LHCN-M2 (cell line): ENCODE data around the gene COASY. TPM values are rescaled to one million over a fixed set of nuclear protein-coding genes. Genes with fewer than 3 reads are reported as not detected.

Source experiments
- DNase-seq: peaks from one replicate; pipeline ENCODE4 v3.0.0-alpha.2; 2012; ENCODE audit warnings: low read depth
- total RNA-seq: library from RNA; depleted of rRNA; stranded (reverse); fragments of >200 nt; gene quantifications from 2 replicates; pipeline ENCODE4 v1.2.3, GENCODE V29; 2014

COASY gene
- total RNA-seq, 1 experiment from 2014 or later: 31.7 TPM

DNA sequence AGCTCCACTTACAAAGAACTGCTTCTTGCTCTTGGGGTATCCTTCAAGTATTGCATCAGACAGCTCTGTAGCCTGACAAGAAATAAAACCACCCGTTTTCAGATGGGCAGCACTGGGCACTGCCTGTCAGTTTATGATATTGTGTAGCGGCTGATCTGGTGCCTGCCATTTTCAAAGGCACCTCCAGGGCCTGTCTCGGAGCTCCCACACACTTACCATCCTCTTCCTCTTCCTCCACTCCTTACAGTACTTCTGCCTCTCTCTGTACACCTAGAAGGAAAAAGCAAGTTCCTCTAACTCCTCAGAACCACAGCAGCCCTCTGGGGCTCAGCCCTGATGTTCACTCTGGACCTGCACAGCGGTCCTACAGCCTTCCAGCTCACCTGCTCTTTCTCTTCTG, 11.1 kb downstream of the COASY start:
- no peak for DNase-seq

DNA sequence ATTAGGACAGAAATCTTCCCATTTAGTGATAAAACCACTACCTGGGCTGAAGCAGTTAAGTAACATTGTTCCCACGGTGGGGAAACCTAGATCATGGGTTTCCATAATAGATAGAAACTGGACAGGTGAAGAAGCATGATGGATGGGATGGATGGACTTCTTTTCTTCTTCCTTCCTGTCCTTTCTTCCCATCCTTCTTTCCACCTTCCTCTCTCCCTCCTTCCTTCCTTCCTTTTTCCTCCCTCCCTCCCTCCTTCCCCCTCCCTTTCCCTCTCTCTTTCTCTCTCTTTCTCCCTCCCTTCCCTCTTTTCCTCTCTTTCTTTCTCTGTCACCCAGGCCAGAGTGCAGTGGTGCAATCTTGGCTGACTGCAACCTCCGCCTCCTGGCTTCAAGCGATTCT, 12.5 kb downstream of the COASY start:
- DNase-seq: no peak

DNA sequence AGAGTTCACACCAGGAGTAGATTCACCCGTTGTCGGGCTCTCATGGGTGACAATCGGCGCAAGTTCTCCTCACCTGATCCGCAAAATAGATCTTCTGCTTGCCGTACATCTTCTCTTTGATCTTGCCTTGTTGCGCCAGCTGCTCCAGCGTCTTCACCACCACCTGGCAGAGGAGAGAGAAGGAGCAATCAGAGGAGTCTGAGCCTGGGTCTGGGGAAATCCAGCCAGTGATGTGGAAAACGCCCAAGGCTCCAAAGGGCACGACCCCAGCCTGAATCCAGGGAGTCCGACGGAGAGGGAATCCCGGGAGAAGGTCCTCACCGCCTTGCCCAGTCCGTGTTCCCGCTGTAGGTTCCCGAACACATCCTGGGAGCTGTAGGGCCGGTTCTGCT, 15.2 kb downstream of the COASY start:
- DNase-seq: no peak

DNA sequence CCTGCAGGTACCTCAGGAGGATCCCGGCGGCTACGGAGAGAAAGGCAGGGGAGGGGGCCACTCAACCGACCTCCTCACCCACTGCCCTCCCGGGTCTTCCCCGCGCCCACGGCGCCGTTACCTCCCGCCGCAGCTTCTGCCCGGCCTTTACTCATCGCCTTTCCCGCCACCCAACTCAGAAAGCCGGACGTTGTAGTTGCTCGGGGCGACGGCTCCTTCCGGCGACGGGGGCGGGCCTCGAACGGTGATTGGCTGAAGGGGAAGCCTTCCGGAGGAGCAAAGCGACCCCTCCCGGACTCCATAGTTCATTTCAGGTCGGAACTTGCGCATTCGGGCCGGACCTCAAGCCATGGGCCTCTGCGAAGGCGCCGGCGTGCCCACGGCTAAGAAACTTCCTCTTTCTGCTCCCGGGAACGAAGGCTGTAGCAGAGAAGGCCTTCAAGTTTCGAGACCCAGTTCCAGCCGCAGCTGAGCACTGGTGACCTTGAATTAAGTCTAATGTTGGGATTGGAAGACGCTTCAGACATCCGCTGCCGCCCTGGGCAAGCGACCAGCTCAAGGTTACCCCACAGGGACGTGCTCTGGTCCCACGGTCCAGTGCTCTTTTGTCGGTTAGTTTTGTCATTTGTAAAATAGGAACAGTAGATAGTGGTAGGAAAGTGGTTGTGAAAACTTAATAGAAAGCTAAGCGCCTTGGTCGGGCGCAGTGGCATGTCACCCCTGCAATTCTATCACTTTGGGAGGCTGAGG, 15.8 kb downstream of the COASY start, which contains the start of gene PSMC3IP:
Gene PSMC3IP (minus strand): TSS at position 198 of the 750 bp plus-strand sequence. CDS start 43 bp downstream, at position 155.
- DNase-seq: peak; percentile 92

DNA sequence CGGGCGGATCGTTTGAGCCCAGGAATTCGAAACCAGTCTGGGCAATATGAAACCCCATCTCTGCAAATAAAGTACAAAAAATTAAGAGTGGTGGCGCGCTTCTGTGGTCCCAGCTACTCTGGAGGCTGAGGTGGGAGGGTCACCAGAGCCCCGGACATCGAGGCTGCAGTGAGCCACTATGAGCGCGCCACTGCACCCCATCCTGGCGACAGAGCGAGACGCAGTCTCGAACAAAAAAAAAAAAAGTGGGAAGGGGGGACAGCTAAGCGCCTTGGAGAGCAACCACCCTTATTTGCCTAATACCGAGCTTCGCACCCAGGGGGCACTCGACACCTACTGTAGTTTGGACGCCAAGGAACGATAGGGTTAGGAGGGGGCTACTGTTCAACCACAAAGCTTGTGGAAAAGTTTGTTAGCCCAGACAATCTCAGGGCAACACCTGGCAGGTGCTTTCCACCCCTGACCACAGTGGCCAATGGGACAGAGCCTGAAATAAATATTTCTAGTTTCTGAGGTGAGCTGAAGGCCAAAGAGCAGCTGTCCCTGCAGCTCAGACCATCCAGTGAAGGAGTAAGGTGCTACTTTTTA, 16.4 kb downstream of the COASY start:
- DNase-seq: peak; percentile 74

DNA sequence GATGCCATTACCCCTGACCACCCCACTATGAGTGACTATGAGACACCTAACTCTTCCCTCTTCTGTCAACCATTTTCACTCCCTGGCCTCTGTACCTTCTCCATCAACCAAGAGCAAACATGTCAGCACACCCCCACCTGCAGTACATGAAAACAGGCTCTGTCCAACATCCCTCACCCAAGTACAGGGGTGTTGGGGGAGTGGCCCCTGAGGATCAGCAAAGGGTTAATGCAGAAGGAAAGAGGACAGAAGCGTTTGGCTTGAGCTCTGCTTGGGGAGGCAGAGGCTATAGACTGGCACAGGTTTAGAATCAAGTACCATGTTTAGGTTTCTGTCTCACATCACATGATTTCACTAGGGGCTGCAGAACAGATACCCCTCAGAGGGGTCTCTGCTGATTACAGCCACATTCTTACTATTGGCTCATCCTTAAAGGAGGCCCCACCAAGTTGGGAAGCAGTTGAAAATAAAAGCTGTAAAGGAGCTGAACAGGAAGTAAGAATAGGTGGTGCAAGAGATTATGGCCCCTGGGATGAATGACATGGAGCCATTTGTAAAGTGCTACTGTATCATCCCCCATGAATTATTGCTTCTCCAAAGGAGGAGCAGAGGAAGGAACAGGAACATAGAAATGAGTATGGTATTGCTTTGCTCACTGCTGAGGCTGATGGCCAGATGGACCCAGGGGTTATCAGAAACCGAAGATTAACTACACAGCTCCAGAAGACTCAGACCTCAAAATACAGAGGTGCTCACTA, 18.0 kb downstream of the COASY start:
- DNase-seq: no peak

DNA sequence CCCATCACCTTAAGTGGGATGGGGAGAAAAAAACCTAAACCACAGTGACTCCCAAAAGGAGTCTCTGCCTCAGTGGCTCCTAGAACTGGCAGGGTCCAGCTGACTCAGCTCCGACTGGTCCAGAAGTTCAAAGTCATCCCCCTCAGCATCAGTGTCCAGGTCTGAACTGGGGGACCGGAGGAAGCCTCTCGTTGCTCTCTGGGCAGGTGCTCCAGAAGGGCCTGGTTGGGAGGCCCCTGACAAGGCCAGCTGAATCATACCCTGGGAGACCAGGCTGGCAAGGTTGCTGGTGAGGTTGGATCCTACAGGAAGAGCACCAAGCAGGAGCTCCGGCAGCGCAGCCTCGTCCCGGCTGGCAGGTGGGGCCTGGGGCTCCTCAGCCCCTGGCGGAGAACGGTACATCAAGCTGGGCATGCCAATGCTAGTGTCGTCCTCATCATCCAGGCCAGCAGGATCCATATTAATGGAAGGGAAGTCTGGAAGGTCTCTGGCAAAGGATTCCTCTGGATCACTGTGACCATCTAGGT, 19.9 kb downstream of the COASY start:
- no peak for DNase-seq

DNA sequence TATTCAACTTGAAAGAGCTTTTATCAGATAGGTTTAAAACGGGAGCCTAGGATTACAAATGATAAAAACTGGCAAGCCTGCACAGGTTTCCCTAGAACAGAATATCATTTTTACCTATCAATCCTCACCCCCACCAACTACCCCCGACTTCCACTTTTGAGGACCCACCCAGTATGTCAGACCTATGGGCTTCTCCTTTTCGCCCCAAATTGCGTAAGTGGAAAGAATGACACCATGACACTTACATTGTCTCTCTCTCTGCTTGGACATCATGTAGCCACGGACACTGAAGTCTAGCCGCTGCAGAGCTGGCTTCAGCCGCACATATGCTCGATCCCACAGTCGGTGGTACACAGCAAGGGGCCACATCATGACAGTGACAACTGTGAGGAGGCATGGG, 22.9 kb downstream of the COASY start:
- DNase-seq: no peak

DNA sequence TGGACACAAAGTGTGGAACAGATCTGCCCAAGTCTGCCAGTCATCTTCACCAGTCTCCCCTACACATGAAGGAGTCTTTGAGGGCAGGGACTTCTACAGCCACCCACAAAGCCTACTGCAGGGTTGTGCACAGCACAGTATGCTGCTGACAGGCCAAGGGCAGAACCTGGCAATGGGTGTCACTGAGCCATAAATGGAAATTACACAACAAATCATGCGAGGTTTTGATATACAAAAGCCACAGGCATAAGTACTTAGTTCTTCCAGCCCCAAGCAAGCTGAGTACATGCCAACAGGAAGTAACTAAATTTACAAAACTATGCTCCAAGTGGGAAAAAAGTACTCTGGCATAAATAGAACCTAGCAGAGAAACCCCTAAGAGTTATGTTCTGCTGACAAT, 23.4 kb downstream of the COASY start:
- DNase-seq: no peak

DNA sequence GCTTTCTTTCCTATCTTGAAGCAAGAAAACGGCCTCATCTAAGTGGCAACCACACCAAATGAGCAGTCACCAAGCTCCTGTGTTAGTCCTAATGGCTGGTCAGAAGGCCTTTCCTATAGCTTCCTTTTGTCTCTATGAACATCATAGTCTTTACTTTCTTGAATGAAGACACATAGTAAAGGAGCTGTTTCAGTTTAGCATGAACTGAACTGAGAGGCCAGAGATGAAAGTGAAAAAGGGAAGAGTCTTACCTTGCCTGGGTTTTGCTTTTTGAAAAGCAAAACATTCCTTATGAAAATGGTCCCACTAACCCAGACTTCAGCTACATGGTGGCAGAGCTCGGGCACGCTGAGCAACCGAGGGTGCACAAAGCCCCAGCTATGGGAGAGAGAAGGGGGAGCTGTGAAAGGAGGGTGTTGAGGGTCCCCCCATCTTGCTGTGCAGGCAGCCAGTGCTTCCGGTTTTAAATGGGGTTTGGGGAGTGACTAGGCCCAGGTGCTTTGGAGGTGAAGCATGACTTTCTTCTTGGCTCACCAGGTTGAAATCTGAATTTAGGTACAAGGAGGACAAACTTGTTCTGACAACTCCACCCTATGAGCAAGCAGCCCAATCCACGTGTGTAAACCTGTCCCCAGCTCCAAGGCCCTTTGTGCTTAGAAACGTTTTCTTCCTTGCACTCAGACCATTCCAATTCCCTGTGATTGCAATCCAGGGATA, 24.7 kb downstream of the COASY start:
- no peak for DNase-seq

DNA sequence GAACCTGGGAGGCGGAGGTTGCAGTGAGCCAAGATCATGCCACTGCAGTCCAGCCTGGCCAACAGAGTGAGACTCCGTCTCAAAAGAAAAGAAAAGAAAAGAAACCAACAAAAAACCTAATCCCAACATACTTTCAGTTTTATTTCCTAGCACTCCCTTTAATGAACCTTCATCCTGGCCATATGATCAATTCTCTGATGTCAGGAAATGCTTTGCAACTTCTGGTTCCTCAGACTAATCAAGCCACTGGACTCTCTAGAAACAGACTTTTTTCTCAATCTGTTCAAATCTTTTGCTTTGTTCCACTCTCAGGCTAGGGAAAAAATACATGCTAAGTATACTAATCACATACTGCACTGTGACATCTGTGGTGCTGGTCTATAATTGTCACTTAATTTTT, 28.9 kb downstream of the COASY start:
- no peak for DNase-seq

DNA sequence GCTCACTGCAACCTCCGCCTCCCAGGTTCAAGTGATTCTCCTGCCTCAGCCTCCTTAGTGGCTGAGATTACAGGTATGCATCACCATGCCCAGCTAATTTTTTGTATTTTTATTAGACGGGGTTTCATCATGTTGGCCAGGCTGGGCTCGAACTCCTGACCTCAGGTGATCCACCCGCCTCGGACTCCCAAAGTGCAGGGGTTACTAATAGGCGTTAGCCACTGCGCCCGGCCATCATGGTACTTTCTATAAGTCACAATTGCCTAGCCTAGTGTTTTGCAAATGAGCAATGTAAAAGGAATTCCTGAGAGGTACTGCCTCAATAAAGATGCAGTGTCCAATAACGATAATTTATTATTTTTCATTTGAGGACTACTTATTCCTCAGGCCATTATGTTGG, 29.5 kb downstream of the COASY start:
- no peak for DNase-seq

DNA sequence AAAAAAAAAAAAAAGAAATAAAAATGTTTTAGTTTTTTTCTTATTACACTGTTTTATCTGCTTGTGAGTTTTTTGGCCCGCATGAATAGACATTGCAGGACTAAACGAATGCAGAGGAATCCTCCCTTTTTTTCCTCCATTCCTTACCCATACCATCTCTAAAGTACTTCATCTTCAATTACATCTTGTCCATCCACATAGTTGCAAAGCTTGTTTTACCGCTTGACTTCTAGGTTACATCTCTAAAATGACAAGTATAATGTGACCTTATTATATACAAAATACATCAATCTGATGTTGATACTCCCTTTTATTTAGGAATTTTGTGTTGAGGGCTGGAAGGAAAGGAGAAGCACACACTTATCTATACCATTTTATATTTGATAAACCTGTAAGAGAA, 34.4 kb downstream of the COASY start:
- DNase-seq: no peak

DNA sequence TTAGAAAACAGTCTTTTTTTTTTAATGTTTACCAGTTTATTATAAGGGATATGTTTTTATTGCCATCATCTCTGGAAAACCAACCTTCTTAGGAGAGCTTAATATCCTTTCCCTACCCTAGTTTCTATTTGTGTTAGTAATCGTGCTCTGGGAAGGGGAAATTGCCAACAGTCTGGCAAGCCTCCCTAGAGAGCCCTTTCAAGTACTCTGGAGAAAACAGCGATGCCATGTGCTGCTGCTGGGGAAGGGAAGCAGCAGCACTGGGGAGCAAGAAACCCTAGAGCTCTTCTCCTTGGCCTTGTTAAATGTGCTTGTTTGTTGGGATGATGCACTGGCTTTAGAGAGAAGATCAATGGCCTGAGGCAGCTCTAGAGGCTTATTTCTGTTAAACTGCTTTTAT, 37.0 kb downstream of the COASY start:
- no peak for DNase-seq

DNA sequence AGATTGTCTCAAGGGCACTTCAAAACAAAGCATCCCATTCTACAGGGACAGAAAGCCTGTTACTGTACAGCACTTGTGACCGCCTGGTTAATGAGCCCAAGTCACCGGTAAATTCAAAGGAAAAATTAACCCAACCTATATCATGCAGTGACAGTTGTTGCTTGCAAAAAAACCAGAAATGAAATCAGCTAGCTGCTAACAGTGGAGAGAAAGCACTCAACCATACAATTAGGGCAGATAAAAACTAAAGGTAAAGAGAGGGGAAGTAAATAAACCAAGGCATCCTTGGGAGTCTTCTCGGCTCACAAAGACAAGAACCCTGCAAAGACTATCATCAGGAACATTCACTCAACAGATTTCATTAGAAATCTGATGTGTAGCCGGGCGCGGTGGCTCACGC, 41.4 kb downstream of the COASY start:
- no peak for DNase-seq

DNA sequence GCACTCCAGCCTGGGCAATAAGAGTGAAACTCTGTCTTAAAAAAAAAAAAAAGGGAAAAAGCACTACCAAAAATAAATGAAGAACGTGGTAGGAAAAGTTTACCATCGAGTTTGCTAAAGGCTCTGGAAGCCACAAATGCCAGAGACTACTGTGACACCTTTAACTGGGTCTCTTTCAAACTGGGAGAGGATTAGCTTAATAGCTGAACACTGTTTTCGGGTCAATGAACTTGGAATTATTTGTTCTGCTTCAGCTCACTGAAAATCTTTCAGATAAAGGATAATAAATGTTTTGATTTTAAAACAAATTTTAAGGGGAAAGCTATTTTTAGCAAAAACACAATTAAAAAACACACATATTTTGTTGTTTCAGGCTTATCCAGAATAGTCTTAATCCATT, 45.8 kb downstream of the COASY start:
- DNase-seq: no peak

DNA sequence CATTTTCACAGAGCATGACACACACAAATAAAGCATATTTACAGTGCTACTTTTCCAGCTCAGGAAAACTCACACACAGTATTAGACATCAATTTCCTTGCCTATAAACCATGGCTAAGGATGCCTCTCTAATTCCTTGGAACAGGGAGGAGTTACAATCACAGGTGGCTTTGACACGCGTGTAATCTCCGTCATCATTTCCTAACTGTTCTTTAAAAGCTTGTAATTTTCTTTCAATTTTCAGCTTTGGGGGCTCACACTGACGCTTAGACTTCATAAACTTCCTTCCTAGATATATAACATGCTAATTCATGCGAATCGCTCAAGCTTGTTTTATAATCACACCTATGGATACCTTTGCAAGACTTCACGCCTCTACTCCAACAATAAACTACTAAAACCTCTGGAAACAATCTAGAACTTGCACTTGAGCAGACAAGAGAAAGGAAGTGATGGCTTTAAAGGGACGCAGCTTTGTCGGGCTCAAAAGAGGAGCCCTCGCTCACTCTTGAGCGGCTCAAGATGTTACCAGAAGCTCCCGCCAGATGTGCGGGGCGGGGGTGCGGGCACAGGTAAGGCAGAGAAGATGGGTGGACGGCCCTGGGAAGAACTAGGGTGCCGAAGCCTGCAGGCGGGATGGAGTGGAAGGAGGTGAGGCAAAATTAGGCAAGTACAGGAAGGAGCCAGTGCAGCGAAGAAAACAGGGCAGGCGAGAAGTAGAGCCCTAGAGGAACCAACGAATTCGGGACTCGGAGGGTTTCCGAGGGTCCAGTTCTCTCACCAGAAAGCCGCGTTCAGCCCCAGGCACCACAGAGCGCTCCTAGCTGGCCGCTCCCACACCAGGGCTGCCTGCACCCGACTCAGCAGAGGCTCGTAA, 46.6 kb downstream of the COASY start:
- peak; percentile 2 for DNase-seq

DNA sequence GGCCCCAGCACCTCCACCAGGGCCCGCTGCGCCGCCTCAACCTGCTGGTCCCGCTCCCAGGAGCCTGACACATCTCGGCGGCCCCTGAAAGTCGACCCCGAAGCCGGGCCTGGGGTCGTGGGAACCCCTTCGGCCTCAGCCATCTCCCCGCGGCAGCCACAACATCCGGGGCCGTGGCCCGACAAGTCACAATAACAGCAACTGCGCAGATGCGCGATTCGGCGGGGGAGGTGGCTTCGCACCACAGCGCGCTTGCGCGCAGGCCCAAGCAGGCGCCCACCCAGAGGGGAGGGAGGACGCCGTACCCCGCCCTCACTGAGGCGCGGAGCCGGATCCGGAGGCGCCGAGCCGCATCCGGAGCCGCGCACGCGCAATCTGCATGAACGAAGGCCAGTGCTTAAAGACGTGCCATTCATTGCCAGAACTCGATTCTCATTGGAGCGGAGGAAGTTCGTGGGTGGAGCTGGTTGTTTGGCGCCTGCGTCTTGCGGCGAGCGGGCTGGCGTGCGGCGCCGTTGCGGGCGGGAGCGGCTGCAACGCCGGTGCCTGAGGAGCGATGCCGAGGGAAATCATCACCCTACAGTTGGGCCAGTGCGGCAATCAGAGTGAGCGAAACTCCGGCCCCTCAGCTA, 47.4 kb downstream of the COASY start, which contains the start of the genes RETREG3 and TUBG1:
Gene RETREG3 (minus strand): TSS at position 193 of the 632 bp plus-strand sequence. CDS start 50 bp downstream, at position 143.
Gene TUBG1 (plus strand): TSS at position 502 of the 632 bp plus-strand sequence. CDS start 55 bp downstream, at position 557.
- DNase-seq: peak; percentile 99

DNA sequence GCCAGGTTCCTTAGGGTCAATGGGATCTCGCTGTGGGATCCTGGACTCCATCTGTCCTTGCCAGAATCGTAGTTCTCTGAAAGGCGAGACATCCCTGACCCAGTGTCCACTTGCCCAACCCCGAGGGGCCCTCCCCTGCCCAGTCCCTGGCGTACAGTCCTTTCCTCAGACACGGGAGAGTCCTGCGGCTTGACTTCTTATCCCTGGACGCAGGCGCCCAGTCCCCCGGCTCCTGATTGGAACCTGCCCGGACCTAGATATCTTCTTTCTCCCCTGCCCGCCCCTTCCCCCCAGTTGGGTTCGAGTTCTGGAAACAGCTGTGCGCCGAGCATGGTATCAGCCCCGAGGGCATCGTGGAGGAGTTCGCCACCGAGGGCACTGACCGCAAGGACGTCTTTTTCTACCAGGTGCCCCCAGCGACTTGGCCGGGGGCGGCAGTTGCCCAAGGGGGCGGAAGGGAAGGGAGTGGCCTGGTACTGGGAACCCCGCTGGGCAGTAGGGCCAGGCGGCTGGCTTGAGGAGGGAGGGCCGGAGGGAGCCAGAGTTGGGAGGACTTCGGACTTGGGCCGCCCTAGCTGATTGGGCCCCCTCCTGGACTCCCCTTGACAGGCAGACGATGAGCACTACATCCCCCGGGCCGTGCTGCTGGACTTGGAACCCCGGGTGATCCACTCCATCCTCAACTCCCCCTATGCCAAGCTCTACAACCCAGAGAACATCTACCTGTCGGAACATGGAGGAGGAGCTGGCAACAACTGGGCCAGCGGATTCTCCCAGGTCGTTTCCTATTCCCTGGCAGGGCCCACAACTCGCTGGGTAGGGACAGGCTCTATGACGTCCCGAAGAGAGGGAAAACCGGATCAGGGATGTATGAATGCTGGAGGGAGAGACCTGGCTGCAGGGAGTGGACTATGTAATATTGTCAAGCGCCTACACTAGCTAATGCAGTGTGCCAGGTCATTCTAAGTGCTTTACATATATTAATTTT, 48.2 kb downstream of the COASY start:
- peak; percentile 56 for DNase-seq
